HG02852 (cell line): ENCODE measurements around the gene FAM236D.
"Not testable (repeated sequence)": the region's sequence is repeated elsewhere in the genome, so short reads cannot be mapped to it uniquely, and the experiment has no call there.

Source experiments
- ATAC-seq: cut with Tn5 transposase; IDR thresholded peaks from one replicate; pipeline ENCODE4 v1.9.1; 2021; ENCODE audit warnings: mild to moderate bottlenecking, moderate library complexity; ENCODE audit not compliant: unreplicated experiment

Gene FAM236D

DNA sequence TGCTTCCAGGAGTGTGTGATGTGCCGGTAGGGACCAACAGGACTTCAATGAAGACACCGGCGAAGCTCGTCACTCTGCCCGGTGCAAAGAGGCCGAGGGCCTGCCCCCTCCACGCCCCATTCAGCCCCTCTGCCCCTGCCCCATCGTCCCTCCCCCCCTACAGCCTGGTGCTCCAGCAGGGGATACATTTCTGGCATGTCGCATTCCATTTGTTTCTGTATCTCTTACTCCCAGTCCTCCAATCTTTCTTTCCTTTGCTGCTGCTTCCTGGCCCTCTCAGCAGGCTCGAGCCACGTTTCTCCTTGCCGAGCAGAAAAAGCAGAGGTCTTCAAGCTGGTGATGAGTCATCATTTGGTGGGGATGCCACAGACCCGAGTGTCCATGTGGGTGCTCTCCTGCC lies at the start of gene FAM236D:
Gene FAM236D (minus strand): TSS at position 101 of the 400 bp plus-strand sequence. CDS start 100 bp downstream, at position 1.
- ATAC-seq = not testable (repeated sequence)

DNA sequence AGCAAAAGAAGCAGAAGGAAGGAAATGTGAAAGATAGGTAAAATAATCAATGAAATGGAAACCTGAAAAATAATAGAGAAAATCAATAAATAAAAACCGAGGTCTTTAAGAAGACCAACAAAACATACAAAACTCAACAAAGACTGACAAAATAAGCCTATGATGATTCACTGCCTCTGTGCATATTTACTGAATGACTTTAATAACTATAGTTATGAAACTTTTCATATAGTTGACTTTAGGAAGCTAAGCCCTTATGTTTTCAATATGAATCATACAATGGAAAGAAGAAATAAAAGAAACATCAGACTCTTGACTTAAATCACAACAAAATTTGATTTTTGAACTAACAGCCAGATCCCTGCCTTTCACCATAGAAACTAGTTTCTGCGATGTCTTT lies 29.5 kb upstream of the FAM236D start:
- ATAC-seq = not testable (repeated sequence)

DNA sequence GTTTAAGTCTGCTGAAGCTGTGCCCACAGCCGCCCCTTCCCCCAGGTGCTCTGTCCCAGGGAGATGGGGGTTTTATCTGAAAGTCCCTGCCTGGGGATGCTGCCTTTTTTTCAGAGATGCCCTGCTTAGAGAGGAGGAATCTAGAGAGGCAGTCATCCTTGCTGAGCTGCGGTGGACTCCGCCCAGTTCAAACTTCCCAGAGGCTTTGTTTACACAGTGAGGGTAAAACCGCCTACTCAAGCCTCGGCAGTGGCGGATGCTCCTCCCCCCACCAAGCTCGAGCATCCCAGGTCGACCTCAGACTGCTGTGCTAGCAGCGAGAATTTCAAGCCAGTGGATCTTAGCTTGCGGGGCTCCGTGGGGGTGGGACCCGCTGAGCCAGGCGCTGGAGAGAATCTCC lies 22.7 kb upstream of the FAM236D start:
- not testable (repeated sequence) for ATAC-seq

DNA sequence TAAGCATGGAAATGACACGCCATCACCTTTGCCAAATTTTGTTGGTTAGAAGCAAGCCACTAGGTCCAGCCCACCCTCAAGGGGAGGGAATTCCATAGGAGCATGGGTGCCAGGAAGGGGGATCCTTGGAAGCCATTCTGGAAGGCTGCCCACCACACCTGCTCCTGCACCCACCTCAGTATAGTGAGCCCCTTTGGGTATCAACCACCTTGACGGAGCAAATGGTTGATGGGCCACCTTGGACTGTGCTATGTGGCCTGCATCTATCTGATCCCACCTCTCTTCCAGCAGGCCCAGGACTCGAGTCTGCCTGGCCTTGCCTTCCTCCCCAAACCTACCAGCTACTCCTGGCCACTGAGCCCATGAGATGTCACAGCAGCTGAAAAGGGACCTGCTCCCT lies 17.6 kb downstream of the FAM236D start:
- ATAC-seq = not testable (repeated sequence)

DNA sequence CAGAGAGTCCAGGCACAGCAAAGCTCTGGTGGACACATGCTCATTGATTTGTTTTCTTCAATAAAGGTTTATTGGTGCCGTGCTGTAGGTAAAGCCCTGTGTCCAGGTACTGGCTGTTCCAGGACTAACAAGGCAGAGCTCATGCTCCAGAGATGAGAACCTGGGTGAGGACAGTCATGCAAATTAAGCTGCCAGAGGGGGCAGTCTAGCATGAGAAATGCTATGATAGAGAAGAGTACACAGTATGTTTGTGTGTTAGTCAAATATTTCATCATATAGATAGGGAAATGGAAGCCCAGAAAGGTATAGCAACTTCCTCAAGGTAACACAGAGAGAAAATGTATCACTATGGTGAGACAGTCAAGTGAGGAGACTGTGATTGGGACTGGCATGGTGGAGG lies 19.9 kb downstream of the FAM236D start:
- ATAC-seq = not testable (repeated sequence)

DNA sequence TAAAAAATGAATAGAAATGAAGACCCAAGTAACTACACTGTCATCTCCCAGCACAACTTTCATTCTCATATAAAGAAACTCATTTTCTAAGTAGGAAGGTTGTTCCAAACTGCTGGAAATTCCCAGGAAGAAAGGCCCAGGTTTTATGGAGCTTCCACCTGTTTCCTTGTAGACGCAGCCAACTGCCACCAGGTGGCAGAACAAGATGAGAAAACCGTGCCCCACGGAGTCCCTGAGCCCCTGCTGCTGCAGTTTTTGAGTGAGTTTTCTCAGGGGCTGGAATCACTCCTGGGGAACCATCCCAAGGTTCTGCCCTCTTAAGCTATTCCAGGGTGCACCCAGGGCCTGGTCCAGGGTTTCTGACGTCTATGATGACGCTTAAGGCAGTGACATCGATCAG lies 24.0 kb downstream of the FAM236D start:
- not testable (repeated sequence) for ATAC-seq

DNA sequence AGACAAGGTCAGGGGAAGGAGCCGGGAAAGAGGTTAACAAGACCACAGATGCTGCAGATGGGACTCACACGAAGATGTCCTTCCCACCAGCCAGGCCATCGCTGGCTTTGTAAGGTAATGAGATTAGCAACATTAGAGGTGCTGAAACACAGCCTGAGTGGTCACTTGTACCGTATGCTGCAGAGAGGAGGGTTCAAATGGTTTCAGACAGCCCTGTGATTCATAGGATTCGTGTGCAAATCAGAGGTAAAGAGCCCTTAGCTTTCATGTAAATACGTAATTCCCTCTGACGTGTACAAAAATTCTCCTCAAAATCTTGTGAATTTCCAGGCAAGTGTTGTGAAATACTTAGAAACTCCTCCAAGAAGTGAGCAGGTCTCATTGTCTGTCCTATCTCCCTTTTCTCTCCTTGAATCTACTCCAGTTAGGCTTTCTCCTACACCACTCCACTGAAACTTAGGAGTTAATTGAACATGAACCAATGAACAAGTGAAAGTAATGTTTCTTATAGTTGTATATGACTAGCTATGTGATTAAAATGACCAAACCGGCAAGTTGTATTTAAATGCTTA lies 24.6 kb downstream of the FAM236D start:
- ATAC-seq = not testable (repeated sequence)

DNA sequence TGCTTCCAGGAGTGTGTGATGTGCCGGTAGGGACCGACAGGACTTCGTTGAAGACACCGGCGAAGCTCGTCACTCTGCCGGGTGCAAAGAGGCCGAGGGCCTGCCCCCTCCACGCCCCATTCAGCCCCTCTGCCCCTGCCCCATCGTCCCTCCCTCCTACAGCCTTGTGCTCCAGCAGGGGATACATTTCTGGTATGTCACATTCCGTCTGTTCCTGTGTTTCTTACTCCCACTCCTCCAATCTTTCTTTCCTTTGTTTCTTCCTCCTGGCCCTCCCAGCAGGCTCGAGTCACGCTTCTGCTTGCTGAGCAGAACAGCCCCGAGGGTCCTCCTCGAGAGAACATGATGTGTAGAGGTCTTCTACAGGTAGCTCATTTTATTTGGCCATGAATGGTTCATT lies 25.4 kb downstream of the FAM236D start, which contains the start of gene FAM236B:
Gene FAM236B (minus strand): TSS at position 101 of the 400 bp plus-strand sequence. CDS start 100 bp downstream, at position 1.
- not testable (repeated sequence) for ATAC-seq

DNA sequence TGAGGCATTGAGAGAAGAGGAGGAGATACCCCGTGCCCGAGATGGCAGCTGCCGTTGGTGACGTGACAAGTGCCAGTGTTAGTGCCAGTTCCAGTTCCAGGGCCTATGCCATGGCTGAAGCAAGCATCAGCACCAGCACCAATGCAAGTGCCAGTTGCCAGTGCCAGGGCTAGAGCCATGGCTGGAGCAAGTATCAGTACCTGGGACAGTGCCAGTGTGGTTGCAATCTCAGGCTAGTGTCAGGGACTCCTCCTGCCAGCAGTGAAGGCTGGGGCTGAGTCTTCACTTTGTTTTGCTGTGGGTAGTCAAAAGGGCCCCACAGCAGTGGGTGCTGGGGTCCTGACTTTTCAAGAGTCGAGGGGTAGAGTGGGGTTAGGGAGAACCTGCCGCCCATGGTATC lies 29.9 kb downstream of the FAM236D start:
- not testable (repeated sequence) for ATAC-seq

DNA sequence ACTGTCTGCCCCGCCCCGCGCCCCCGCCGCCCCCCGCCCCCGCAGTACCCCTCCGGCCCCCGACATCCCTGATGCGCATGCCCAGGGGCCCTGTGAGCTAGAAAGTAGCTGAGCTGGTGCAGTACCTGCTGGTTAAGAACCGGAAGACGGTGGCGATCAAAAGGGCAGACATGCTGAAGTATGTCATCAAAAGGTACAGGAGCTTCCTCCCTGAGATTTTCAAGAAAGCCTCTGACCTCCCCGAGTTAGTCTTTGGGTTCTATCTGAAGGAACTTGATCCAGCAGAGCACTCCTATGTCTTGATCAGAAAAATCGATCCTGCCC lies 30.6 kb downstream of the FAM236D start:
- peak; percentile 51 for ATAC-seq

DNA sequence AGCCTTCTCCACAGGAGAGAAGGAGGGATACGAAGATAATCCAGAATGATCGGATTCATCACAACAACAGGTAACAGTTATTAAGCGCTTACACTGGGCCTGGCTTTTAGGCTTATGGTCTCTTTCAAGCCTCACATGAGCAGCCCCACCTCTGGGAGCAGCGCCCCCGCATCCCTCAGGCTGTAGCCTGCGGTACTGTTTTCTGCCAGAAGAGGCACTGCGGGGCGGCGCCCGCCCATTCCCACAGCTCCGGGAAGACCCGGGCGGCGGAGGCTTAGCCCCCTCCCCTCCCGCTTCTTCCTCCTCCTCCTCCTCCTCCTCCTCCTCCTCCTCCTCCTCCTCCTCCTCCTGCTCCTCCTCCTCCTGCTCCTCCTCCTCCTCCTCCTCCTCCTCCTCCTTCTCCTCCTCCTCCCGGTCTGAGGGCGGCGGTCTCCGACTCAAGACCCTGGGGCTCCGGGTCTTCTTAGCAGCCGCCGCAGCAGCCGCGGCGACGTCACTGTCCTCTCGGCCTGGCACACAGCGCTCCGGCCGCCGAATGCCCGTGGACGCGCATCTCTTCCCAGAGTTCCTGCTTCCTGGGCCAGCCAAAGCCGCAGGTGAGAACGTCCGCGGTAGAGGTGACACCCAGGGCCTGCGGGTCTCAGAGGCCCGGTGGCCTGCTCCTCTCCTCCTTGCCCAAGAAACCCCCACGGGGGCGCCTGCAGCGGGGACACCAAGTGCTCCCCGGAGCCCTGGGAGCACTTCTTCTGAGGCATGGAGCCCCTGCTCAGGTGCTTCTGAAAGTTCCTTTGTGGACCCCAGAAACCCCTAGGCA lies 31.1 kb downstream of the FAM236D start, which contains the start of gene DMRTC1B:
Gene DMRTC1B (plus strand): TSS at position 238 of the 814 bp plus-strand sequence. CDS start 68,246 bp downstream, outside the sequence.
- ATAC-seq = peak; percentile 80

DNA sequence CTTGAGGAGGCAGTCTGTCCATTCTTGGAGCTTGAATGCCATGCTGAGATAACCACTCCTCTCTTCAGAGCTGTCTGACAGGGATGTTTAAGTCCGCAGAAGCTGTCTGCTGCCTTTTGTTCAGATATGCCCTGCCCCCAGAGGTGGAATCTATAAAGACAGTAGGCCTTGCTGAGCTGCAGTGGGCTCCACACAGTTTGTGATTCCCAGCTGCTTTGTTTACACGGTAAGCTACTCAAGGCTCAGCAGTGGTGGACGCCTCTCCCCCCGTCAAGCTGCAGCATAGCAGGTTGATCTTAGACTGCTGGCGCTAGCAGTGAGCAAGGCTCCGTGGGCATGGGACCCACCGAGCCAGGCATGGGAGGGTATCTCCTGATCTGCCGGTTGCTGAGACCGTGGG lies 47.6 kb downstream of the FAM236D start:
- not testable (repeated sequence) for ATAC-seq
